Activated naive CD4-positive, alpha-beta T cell treated with Interleukin-2 at 50 U/mL for 16 hours (primary cell): Measurements from ENCODE around the gene TDG.
"Not testable (repeated sequence)": the region's sequence is repeated elsewhere in the genome, so short reads cannot be mapped to it uniquely, and the experiment has no call there.

Source experiments
- DNase-seq: peaks from one replicate; pipeline ENCODE4 v3.0.0-alpha.2; 2020

Gene TDG

DNA sequence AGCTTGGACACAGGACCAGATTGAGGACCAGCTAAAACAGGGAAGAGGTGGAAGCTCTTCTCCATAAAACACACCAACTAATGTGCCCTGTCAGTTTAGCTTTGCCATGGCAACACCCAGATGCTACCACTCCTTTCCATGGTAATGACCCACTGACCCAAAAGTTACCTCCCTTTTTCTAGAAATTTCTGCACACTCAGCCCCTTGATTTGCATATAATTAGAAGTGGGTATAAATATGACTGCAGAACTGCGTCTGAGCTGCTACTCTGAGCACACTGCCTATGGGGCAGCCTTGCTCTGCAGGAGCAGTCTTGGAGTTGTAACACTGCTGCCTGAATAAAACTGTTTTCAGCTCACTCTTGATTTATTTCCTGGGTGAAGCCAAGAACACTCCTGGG is 3.2 kb upstream of the TDG start:
- DNase-seq, result no peak

DNA sequence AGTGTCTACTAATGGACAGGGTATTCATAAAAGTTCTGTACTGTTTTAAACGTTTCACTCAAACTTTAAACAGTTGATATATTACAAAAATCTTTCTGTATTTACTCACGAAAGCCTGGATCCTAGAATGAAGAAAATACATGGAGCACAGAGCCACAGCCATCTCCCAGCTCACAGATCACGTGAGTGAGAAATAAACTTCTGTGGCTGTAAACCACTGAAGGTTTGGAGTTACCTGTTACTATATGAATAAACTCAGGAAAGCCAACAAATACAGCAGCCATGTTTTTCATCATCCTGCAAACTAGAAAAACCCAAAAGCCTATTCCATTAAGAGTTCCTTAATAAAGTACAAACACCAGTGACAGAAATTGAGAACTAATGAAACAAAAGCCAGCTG is 867 bp upstream of the TDG start:
- no peak for DNase-seq

DNA sequence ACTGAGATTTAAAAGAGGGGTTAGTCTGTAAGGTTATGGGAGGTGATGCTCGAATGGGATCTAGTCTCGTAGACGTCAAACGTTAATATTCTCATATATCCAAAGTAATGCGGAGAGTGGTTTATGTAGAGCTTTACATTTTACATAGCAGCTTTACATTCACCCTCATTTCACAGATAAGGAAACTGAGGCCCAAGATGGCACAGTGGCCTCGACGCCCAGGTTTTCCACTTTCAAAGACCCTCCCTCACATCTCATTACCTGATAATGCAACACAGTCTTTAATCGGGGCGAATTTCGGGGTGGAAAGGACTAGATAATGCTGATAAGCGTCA is 450 bp upstream of the TDG start:
- no peak for DNase-seq

DNA sequence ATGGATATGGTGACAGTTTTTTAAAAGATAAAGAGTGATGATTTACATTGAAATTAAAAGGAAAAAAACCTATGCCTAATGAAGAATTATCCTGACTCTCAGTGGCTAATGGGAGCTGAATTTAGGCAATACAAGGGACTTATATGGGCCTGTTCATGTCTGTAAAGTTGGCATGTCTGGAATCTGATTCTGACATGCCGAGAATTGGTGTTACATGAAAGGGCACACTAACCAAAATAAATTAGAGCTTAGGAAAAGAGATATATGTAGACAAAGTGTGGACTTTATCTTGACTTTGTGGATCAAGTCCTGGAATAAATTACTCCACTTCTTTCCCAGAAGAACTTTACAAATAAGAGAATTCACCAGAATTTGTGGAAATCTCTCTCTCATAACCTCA is 1.1 kb downstream of the TDG start:
- DNase-seq, result no peak

DNA sequence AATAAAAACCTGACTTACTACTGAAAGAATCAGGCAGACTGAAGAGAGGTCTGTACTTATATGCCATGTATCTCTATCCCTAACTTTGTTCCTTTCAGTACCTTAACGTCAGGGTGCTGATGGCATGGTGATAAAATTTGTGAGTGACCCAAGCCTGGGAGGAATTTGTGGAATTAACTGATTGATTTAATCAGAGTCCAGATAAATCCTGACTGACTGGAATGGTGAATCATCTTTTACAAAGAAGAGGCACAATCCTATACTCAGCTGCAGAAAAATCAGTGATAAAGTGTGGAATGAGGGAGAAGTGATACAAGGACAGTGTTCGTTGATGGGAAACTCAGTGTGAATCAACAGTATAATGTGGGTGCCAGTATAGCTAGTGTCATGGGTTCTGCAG is 3.7 kb downstream of the TDG start:
- no peak for DNase-seq

DNA sequence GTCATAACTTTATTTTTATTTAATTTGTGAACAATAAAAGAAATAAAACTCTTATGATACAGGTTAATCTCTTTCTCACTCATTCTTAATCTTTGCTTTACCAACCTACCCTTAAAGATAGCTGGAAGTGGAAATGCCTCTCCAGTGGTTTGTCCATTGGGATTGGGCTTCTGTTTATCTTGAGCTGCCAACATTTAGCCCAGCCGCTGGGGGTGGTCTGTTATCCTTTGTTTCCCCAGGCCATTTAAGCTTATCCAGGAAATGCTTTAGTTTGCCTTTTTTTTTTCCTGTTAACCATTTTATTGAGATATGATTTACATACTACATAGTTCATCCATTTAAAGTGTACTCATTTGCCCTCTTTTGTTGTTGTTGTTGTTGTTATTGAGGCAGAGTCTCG is 8.2 kb downstream of the TDG start:
- DNase-seq, result no peak

DNA sequence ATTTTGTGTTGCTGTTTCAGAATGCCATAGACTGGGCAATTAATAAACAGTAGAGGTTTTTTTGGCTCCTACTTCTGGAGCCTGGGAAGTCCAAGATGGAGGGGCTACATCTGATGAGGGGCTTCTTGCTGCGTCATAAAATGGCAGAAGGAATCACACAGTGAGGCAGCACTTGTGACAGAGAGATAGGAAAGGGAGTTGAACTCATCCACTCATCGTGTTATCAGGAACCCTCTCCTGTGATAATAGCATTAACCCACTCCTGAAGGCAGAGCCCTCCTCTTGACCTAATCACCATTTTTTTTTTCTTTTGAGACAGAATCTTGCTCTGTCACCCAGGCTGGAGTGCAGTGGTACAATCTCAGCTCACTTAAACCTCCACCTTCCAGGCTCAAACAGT is 9.7 kb downstream of the TDG start:
- DNase-seq, result no peak

DNA sequence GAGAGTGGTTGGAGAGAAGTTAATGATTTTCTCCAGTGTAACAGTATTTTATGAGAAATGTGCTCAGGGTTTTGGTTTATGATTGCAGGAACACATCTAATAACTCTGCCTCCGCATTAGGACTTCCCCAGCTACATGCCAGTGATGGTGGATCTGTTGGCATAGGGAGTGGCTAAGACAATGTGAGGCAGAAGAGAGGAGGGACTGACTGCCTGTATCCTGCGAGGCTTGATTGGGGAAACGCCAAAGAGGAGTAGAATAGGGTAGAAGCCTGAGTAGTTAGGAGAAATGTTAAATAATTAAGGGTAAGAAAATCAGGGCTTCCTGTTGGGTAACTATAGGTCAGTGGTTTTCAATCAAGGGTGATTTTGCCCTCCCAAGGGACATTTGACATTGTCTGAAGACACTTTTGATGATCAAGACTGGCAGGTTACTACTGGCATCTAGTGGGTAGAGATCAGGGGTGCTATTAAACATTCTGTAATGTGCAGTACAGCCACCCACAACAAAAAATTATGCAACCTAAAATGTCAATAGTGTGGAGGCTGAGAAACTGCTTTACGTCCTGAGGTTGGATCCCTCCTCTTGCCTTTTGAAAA is 12.8 kb downstream of the TDG start:
- DNase-seq, result no peak

DNA sequence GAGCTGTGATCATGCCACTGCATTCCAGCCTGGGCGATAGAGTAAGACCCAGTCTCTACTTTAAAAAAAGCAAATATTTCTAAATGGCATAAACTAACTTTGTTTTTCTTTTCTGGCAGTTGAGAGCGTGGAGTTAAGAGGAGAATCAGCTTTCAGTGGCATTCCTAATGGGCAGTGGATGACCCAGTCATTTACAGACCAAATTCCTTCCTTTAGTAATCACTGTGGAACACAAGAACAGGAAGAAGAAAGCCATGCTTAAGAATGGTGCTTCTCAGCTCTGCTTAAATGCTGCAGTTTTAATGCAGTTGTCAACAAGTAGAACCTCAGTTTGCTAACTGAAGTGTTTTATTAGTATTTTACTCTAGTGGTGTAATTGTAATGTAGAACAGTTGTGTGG is 21.2 kb downstream of the TDG start:
- DNase-seq, result no peak

DNA sequence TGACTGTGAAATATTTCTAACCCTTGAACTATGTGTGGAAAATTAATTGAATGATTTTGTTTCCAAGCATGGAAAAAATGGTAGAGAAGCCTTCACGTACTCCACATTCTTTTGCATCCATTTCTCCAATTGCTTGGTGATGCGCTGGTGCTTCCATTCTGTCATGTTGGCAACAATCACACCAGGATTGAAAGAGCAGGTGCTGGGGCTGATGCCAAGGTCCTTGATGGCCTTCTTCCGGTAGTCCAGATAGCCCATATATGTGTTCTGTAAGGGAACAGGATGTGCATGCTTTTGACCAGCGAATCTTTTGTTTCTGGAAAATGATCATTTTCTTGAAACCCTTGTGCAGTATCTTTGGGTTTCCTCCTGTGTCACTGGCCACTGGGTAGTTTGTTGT is 28.6 kb downstream of the TDG start:
- no peak for DNase-seq

DNA sequence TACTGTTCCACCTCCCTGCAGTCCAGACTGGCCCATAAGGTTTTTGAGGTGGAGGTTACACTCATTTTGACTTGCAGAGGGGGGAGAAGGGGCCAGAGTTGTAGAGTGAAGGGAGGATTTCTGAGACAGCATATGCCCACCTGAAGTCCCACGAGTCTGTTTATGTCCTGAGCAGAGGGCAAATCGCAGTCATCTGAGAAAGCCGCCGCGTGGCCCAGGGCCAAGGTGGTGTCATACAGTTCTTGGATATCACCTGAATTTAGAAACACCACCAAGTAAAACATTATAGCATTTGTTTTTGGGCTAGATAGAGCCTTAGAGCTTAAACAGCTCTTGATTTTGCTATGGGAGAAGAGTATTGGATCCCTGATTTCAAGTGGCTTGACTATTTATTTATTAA is 30.9 kb downstream of the TDG start:
- DNase-seq, result no peak

DNA sequence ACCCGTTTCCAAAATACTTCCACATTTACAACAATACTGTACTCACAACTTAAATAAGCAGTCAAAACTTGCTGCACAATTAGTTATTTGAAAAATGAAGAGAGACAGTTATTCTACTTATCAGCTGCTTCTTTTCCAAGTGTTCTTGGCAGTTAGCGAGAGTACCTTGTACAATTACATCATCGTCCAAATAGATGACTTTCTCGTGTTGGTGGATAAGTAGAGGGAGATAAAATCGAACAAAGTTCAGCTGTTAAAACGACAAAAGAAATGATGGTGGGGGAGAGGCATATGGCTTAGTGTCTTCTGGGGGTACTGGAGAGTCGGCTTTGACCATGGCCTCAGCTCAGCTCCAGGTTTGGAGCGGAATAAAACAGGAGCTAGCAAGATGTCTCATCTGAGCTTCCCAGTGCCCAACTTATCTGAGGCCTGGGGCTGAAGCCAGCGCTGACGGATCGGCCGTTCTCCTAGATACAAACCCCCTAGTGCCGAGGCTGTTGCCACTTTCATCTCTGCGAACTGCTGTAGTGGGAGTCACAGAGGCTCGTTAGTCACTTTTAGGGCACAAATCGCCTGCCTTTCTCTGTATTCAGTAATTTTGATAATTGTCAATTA is 31.7 kb downstream of the TDG start:
- DNase-seq, result no peak

DNA sequence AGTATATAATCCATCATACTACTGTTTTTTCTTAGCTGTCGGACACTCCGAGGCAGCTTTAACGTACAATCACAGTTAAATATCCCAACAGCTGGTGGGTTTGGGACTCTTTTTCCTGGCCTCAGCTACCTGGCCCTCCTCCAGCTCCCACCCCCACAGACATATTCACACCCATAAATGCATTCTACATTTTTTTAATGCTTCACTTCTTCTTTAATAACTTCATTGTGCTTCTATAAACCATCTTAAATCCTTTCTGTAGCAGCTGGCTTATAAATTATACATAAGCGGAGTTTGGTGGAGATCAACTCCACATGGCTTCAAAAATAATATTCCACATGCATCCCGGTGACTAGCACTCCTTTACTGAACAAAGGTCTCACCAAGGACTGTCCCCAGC is 33.3 kb downstream of the TDG start:
- DNase-seq, result no peak

DNA sequence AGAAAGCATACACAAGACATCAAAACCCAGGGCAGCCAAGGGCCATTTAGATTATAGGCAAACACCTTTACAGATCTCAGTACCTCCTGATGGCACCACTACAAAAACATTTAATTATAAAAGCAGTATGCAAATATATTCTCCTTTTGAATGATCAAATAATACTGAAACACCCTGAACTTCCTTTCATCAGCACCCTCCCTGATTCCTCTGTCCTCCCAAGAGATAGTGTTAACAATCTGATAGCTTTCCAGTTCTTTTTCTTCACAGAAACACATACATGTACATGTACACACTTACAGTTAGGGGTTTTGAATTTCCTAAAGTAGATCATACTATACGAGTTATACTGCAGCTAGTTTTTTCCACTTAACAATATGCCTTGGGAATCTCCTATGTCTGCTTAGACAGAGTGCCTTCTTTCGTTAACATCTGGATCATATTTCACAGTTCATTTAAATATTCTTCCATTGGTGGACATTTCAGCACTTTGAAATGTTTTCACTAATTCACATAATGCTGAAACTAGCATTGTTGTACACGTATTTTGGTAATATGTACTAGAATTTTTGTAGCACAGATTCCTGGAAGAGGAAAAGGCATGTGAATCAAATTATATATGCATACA is 35.2 kb downstream of the TDG start:
- no peak for DNase-seq

DNA sequence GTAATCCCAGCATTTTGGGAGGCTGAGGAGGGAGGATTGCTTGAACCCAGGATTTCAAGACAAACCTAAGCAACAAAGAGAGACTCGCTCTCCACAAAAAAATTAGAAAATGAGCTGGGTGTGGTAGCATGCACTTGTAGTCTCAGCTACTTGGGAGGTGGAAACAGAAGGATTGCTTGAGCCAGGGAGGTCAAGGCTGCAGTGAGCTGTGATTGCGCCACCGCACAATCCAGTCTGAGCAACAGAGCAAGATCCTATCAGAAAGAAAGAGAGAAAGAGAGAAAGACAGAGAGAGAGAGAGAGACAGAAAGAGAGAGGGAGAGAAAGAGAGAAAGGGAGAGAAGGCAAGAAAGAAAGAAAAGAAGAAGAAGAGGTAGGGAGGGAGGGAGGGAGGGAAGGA is 37.0 kb downstream of the TDG start:
- no peak for DNase-seq

DNA sequence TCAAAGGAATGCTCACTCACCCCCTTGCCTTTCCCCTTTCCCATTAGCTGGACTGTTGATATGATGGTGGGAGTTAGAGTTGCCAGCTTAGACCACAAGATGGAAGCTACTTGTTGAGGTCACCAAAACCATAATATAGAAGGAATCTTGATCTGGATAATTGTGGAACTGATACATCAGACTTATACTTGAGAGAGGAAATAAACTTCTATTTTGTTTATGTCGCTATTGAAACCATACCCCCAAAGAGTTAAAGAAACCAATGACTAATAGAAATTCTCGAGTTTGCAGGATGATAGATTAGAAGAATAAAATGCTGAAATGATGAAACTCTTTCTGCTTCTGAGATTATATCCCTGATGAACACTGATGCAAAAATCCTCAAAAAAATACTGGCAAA is 37.9 kb downstream of the TDG start:
- no peak for DNase-seq

DNA sequence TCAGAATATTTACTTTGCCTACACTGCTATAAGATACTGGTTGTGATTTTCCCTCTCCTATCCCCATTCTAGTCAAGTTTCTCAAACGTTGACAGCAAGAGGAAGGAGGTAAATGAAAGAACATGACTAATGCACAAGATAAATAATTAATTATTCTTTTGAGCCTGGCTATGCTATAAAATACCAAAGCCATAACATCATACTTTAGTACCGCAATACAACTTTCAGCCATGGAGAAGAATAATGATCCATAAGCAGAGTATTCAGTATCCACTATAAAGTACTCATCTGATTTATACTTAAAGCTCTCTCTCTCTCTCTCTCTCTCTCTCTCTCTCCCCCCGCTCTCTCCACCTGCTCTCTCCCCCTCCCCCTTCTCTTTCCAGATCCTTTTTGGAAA is 41.3 kb downstream of the TDG start:
- DNase-seq, result no peak

DNA sequence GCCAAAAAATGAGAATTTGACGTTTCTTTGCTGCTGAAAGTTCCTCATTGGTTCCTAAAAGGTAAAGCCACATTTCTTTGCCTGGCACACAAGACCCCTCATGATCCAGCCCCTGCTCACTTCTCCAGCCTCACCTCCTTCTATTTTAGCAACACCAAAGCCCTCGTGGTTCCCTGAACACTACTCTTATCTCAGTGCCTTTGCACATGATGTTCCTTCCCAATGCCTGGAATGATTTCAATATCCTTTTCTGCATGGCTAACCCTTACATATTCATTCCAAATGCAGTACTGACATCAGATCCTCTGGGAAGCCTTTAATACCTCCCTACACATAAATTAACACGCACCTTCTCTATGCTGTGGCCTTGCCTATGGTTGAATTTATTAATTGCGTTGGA is 44.4 kb downstream of the TDG start:
- DNase-seq, result no peak

DNA sequence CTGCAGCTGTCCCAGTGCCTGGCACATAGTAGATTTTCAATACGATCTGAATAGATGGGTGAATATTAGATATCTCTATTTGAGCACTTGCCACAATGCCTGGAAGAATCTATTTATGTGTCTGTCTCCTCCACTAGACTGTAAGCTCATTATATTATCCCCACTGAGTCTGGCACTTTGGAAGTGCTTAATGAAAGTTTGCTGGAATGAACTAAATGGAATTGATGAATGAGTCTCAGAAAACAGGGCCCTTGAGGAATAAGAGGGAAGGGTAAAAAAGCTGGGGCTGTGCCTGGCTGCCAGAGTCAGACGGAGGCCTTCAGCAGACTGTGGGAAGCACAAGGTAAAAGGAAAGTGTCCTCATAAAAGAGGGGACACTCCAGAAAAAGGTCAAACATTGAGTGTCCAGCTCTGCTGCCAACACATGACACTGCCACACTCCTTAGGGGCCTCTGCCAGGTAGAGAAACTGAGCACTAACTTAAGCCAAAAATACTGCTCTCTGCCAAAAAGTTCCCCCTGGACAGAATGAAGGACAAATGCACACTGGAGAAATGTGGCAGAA is 45.0 kb downstream of the TDG start:
- DNase-seq, result no peak

DNA sequence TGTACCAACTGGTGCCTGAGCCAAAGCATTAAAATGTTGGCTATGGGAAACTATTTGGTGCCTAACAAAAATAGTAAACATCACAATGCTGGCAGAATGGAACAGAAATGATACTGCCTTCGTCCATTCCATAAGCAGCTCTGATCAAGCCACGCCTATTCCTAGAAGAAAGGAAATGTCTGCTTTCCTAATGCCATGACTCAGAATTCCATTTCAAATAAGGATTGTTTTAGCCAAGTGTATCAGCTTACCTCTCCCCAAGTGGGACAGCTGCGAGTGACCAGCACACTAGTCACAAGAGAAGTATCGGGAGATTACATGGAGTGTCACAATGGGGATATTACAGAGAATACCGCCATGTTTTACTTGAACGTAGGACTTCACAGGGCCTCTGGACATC is 45.6 kb downstream of the TDG start:
- no peak for DNase-seq

DNA sequence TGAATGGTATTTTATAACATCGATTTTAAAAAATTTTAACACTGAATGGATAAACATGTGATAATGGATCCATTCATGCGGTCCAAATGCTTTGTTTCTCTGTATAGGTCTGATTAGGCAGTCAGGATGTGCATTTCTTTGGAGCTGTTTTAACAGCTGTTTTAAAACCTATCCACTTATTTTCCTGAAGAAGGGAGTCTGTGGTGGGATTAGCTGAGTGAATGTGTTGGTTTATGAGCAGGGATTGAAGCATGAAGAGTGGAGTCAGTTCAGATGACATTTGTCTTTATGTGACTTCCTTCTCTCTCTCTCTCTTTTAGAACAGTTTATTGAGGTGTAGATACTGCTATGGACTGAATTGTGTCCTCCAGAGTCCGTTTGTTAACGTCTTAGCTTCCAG is 46.7 kb downstream of the TDG start:
- no peak for DNase-seq

DNA sequence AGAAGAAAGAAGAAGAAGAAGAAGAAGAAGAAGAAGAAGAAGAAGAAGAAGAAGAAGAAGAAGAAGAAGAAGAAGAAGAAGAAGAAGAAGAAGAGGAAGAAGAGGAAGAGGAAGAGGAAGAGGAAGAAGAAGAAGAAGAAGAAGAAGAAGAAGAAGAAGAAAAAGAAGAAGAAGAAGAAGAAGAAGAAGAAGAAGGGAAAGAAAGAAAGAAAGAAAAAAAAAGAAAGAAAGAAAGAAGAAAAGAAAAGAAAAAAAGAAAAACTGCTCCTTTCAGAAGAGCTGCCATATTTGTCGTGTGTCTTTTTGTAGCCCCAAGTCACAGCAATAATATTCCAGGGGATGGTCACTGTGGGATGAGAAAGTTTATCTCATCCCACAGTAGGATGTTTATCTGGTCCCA is 56.2 kb downstream of the TDG start:
- not testable (repeated sequence) for DNase-seq

DNA sequence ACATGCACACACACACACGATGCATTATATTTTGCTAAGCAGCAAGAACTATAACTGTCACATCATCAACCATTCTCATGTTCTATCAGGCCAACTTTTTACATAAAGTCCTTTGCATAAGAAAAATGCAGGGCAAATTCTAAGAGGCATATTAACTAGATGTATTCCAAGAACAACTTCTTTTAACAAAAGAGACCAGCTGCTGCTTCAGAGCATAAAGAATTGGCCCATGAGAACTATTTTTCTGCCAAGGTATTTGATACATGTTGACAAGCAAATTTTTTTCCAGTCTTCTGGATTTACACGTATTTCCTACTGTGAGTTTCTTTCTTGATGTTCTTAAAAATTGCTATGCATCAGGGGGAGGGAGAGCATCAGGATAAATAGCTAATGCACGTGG is 57.1 kb downstream of the TDG start:
- no peak for DNase-seq

DNA sequence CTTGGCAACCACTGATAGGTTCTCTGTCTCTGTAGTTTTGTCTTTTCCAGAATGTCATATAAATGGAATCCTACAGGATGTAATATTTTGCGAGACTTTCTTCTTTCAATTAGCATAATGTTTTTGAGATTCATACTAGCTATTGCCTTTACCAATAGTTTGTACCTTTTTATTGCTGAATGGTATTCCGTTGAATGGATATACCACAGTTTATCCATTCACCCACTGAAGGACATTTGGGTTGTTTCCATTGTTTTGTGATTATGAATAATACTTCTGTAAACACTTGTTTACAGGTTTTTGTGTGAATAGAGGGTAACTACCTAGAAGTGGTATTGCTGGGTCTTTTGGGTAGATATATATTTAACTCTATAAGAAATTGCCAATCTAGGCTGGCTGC is 58.0 kb downstream of the TDG start:
- DNase-seq, result no peak

DNA sequence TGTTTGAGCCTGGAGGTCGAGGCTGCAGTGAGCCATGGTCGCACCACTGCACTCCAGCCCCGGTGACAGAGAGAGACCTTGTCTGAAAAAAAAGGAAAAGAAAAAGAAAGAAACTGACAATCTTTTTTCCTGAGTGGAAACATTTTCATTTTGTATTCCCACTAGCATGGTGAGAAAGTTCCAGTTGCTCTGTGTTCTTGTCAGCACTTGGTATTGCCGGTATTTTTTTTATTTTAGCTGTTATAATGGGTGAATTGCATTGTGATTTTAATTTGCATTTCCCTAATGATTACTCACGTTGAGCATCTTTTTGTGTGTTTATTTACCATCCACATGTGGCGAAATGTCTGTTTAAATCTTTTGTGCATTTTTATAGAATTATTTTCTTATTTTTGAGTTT is 58.7 kb downstream of the TDG start:
- DNase-seq, result no peak
